HG02943 (cell line): ENCODE measurements around the gene MORC1.

Experiments
- ATAC-seq: cut with Tn5 transposase; IDR thresholded peaks from one replicate; pipeline ENCODE4 v1.9.1; 2021; ENCODE audit warnings: mild to moderate bottlenecking, low read depth, moderate library complexity; ENCODE audit not compliant: unreplicated experiment

MORC1 gene

GRCh38 chr3:108951820-108952501 is 166.0 kb downstream of the MORC1 start:
- no peak for ATAC-seq

- no peak for ATAC-seq
Observed at GRCh38 chr3:108947855-108948254, 170.1 kb downstream of the MORC1 start.

GRCh38 chr3:108946292-108947285 is 171.3 kb downstream of the MORC1 start:
- no peak for ATAC-seq

- no peak for ATAC-seq
Observed at GRCh38 chr3:108940568-108941263, 177.2 kb downstream of the MORC1 start.

GRCh38 chr3:108940166-108940565 is 177.8 kb downstream of the MORC1 start:
- no peak for ATAC-seq

GRCh38 chr3:108936924-108937689 is 180.8 kb downstream of the MORC1 start:
- no peak for ATAC-seq

GRCh38 chr3:108931035-108931434 is 186.9 kb downstream of the MORC1 start:
- ATAC-seq, result no peak

- no peak for ATAC-seq
Observed at GRCh38 chr3:108918866-108919265, 199.1 kb downstream of the MORC1 start.

GRCh38 chr3:108914774-108915641 is 202.9 kb downstream of the MORC1 start:
- peak; percentile 92 for ATAC-seq

- no peak for ATAC-seq
Observed at GRCh38 chr3:108909799-108910198, 208.1 kb downstream of the MORC1 start.
